ENCODE results near the gene PDYN. TPM values are rescaled to one million over a fixed set of nuclear protein-coding genes. Genes with fewer than 3 reads are reported as not detected.

Gene PDYN
- total RNA-seq, 1 donor from 2014 or later: not detected

DNA sequence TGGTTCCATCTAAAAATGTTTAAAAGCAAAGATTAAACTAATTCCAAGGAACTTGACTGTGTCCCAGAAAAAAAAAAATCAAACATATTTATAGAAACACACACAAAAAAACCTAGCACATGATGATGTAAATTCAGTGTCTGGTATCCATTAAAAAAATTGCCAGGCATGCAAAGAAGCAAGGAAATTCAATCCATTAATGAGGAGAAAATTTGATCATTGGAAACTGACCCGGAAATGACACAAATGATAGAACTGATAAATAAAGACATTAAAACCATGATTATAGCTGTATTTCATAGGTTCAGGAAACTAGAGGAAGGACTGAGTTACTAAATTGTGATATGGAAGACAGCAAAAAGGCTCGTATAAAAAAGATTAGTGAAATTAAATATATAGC is 34.7 kb downstream of the PDYN start:
- H3K4me3 Mint-ChIP-seq (ENCODE audit: unreplicated experiment): no peak overlapping the region
- peaks cover 36% of the 10 kb centered on the region for H3K27me3 Mint-ChIP-seq (ENCODE audit: low read depth)
- H3K36me3 Mint-ChIP-seq (ENCODE audit: low read depth): no peaks in the 10 kb centered on the region
- no peaks in the 10 kb centered on the region for H3K4me1 Mint-ChIP-seq (ENCODE audit: low read depth)
- no peaks in the 10 kb centered on the region for H3K9me3 Mint-ChIP-seq (ENCODE audit: low read depth)
- no peak overlapping the region for H3K27ac Mint-ChIP-seq (ENCODE audit: unreplicated experiment)
- TF ChIP-seq, protein P1, sequence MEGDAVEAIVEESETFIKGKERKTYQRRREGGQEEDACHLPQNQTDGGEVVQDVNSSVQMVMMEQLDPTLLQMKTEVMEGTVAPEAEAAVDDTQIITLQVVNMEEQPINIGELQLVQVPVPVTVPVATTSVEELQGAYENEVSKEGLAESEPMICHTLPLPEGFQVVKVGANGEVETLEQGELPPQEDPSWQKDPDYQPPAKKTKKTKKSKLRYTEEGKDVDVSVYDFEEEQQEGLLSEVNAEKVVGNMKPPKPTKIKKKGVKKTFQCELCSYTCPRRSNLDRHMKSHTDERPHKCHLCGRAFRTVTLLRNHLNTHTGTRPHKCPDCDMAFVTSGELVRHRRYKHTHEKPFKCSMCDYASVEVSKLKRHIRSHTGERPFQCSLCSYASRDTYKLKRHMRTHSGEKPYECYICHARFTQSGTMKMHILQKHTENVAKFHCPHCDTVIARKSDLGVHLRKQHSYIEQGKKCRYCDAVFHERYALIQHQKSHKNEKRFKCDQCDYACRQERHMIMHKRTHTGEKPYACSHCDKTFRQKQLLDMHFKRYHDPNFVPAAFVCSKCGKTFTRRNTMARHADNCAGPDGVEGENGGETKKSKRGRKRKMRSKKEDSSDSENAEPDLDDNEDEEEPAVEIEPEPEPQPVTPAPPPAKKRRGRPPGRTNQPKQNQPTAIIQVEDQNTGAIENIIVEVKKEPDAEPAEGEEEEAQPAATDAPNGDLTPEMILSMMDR (IDR thresholded peaks at IDR 0.05): no peak
- no peak for DNase-seq (ENCODE audit: low spot score)

DNA sequence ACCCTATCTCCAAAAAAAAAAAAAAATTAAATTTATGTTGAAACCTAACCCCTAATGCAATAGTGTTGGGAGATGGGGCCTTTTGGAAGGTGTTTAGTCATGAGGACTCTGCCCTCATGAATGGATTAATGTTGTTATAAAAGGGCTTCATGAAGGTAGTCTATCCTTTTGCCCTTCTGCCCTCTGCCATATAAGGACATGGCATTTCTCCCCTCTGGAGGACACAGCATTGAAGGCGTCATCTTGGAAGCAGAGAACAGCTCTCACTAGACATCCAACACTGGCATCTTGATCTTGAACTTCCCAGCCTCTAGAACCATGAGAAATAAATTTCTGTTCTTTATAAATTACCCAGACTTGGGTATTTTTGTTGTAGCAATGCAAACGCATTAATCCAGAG is 35.4 kb downstream of the PDYN start:
- Mint-ChIP-seq H3K36me3 (ENCODE audit: low read depth) (no peaks in the 10 kb centered on the region), H3K9me3 (ENCODE audit: low read depth) (no peaks in the 10 kb centered on the region), H3K27ac (ENCODE audit: unreplicated experiment) (no peak overlapping the region), H3K4me1 (ENCODE audit: low read depth) (no peaks in the 10 kb centered on the region), H3K27me3 (ENCODE audit: low read depth) (peaks cover 29% of the 10 kb centered on the region), H3K4me3 (ENCODE audit: unreplicated experiment) (no peak overlapping the region)
- TF ChIP-seq, protein P1 (IDR thresholded peaks at IDR 0.05): no peak
- no peak for DNase-seq (ENCODE audit: low spot score)

DNA sequence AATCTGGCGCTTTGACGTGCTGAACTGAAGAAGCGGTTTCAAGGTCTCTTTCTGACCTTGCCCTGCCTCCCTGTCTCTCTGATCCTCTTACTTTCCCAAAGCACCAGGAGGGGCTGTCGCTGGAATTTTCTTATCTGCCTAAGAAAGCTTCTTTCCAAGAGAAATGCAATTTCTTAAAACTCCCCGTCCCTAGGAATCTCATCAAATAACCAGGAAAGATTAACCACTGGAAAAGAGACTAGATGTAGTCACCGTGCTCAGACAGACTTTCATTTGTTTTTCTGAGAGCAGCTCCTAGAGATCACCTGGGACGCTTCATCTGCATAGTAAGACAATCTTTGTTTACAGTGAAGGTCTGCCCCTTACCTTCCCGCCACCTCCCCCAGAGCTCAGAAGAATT is 38.6 kb downstream of the PDYN start:
- H3K4me3 Mint-ChIP-seq (ENCODE audit: unreplicated experiment): no peak overlapping the region
- no peaks in the 10 kb centered on the region for H3K4me1 Mint-ChIP-seq (ENCODE audit: low read depth)
- H3K9me3 Mint-ChIP-seq (ENCODE audit: low read depth): no peaks in the 10 kb centered on the region
- H3K36me3 Mint-ChIP-seq (ENCODE audit: low read depth): no peaks in the 10 kb centered on the region
- TF ChIP-seq, protein P1 (IDR thresholded peaks at IDR 0.05): no peak
- DNase-seq (ENCODE audit: low spot score): no peak
- H3K27ac Mint-ChIP-seq (ENCODE audit: unreplicated experiment): no peak overlapping the region
- peaks cover 14% of the 10 kb centered on the region for H3K27me3 Mint-ChIP-seq (ENCODE audit: low read depth)

DNA sequence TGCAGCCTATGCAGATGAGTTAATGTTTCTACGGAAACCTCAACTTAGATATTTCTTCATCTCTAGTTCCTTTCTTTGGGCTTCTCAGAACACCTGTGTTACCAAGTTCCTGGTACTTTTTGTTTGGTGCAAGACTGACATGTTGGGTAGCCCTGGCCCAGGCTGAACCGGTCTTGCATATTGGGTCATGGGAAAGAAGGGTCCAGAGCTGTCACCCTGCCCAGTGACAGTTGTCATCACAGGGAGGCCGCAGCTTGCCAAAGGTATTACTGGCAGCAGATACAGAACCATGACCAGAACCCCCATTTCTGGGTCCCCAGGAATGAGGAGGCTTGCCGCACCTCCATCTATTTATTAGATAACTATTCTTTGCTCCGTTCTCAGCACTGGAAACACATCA is 40.2 kb downstream of the PDYN start:
- H3K27me3 Mint-ChIP-seq (ENCODE audit: low read depth): peaks cover 18% of the 10 kb centered on the region
- H3K27ac Mint-ChIP-seq (ENCODE audit: unreplicated experiment): no peak overlapping the region
- H3K4me3 Mint-ChIP-seq (ENCODE audit: unreplicated experiment): no peak overlapping the region
- no peaks in the 10 kb centered on the region for H3K4me1 Mint-ChIP-seq (ENCODE audit: low read depth)
- DNase-seq (ENCODE audit: low spot score): no peak
- H3K9me3 Mint-ChIP-seq (ENCODE audit: low read depth): no peaks in the 10 kb centered on the region
- no peaks in the 10 kb centered on the region for H3K36me3 Mint-ChIP-seq (ENCODE audit: low read depth)
- TF ChIP-seq, protein P1 (IDR thresholded peaks at IDR 0.05): no peak

DNA sequence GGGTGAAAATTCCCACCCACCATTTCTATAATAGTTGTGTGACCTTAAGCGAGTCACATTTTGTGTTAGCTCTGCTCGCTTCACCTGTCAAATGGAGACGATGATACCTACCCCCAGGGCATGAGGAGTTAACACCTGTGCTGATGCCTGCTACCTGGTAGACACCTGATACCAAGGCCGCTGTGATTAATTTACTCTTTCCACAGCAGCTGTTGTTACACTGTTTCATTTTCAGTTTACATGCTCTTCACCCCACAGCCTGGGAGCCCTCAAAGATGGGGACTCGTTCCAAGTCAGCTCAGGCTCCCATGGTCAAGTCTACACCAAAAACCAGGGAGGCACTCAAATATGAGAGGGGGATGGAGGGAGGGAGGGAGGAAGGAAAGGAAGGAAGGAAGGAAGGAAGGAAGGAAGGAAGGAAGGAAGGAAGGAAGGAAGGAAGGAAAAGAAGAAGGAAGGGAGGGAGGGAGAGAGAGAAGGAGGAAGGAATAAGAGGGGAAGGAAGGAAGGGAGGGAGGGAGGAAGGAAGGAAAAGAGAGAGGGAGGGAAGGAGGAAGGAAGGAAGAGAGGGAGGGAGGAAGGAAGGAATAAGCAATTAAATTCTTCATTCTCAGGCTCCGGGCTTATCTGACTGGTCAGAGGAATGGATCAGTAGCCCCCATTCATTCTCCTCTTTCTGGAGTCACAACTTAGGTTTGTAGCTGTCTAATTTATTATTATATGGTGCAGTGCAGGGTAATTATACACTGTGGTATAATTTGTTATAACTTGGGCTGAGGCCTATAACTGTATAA is 40.9 kb downstream of the PDYN start:
- Mint-ChIP-seq H3K4me3 (ENCODE audit: unreplicated experiment) (no peak overlapping the region), H3K27ac (ENCODE audit: unreplicated experiment) (no peak overlapping the region), H3K9me3 (ENCODE audit: low read depth) (no peaks in the 10 kb centered on the region), H3K36me3 (ENCODE audit: low read depth) (no peaks in the 10 kb centered on the region), H3K4me1 (ENCODE audit: low read depth) (no peaks in the 10 kb centered on the region), H3K27me3 (ENCODE audit: low read depth) (peaks cover 22% of the 10 kb centered on the region)
- TF ChIP-seq, protein P1 (IDR thresholded peaks at IDR 0.05): no peak
- no peak for DNase-seq (ENCODE audit: low spot score)

Data from chondrocyte (in vitro differentiated cells).